ENCODE measurements around the gene MKLN1.

DNA sequence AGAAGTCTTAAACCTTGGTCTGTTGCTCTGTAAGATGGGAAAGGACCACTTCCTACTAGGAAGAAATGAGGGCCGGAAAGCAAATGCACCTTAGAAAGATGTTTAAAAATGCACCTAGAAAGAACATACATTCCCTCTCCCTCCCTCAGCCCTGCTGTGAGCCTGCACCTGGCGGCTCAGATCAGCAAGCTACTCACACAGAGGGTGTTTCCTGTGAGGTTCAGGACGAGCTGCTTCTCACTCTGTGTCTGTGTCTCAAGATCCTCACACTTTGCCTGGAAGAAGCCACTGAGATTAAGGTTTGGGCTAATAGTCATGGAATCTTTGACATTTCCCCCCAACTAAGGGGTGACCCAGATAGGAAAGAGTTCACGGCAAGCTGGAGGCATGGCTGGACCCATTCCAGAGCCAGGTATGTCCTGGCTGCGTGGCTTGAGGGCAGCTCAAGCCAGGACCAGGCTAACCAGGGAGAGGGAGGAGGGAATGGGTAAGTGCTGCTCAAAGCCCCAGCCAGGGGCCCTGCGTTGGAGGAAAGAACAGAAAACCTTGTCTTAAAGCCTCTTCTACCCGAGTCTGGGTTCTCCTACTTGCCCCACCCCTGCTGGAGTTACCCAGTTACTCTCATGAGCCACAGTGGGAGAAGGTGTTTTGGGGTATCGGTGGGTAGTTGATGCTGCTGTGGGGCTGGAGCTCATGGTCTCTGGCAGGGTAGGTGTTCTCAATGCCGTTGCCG, 181.2 kb downstream of the MKLN1 start:
- TF ChIP-seq REST (IDR thresholded peaks at IDR 0.05; ENCODE audit: borderline replicate concordance) (no peak), CTCF (IDR thresholded peaks at IDR 0.05; ENCODE audit: poor library complexity, severe bottlenecking) (no peak), TAF1 (IDR thresholded peaks at IDR 0.05; ENCODE audit: low read depth) (no peak), POLR2AphosphoS5 (IDR thresholded peaks at IDR 0.05) (no peak)
